Ascending aorta (tissue), 2 donors: Measurements from ENCODE around the gene MYL7. TPM values are rescaled to one million over a fixed set of nuclear protein-coding genes. Genes with fewer than 3 reads are reported as not detected.
"Not testable (repeated sequence)": the region's sequence is repeated elsewhere in the genome, so short reads cannot be mapped to it uniquely, and the experiment has no call there.

Source experiments
- DNase-seq, 2 donors: peaks; one replicate each; pipeline ENCODE4 v3.0.0-alpha.2; 2019; ENCODE audit warnings: low spot score in 2 of 2
- H3K27ac ChIP-seq, 2 donors: fragments of 200-600 bp; sonication (generic); one replicate each; pipeline ENCODE4 v1.5.1; 2016 to 2017; ENCODE audit warnings: mild to moderate bottlenecking in 1 of 2
- H3K27me3 ChIP-seq: fragments of 200-600 bp; sonication (generic); one replicate; pipeline ENCODE4 v1.5.1; 2017
- H3K36me3 ChIP-seq, 2 donors: fragments of 200-600 bp; sonication (generic); one replicate each; pipeline ENCODE4 v1.5.1; 2016
- H3K4me1 ChIP-seq, 2 donors: fragments of 200-600 bp; sonication (generic); one replicate each; pipeline ENCODE4 v1.5.1; 2016 to 2017; ENCODE audit warnings: mild to moderate bottlenecking in 1 of 2
- H3K4me3 ChIP-seq, 2 donors: fragments of 200-600 bp; sonication (generic); one replicate each; pipeline ENCODE4 v1.5.1; 2016 to 2017; ENCODE audit warnings: mild to moderate bottlenecking in 1 of 2
- H3K9me3 ChIP-seq, 2 donors: fragments of 200-600 bp; sonication (generic); one replicate each; pipeline ENCODE4 v1.5.1; 2016
- intact Hi-C: fragments of 100-400 bp; cut with DNase I; formaldehyde crosslinking; loops from one replicate; pipeline ENCODE4 v1.15.1; 2023
- total RNA-seq: library from RNA; depleted of rRNA; stranded (reverse); fragments of >200 nt; gene quantifications from one replicate; pipeline ENCODE4 v1.1.0, GENCODE V29; 2016
- TF ChIP-seq, protein P1 (sequence below), 3 experiments: fragments of 200-600 bp in 2 of 3; fragments of 450-650 bp in 1 of 3; sonication (generic) in 2 of 3; IDR thresholded peaks; one replicate each; pipeline ENCODE4 v1.5.1; 2016 to 2019; ENCODE audit warnings: antibody characterized with exemption in 3 of 3, mild to moderate bottlenecking in 1 of 3, moderate library complexity in 1 of 3

The MYL7 gene
- total RNA-seq, 1 donor from 2014 or later = not detected

DNA sequence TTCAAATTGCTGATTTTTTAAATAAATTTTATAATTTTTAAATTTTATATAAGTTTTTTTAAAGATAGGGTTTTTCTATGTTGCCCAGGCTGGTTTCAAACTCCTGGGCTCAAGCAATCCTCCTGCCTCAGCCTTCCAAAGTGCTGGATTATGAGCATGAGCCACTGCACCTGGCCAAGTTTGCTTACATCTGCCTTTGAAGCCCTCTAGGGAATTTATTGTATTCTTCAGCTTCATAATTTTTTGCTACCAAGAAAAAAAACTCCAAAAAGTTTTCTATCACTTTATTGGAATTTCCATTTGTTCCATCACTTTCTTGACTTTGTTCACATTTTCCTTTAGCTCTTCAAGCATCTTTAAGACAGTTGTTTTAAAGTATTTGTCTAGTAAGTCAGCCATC, 14.0 kb downstream of the MYL7 start:
- Histone ChIP-seq H3K9me3 (no peaks in the 10 kb centered on the region), H3K36me3 (no peaks in the 10 kb centered on the region), H3K4me3 (no peak overlapping the region), H3K4me1 (peaks cover 5 to 7% of the 10 kb centered on the region in 2 donors), H3K27me3 (no peaks in the 10 kb centered on the region), H3K27ac (no peak overlapping the region)
- TF ChIP-seq, protein P1, sequence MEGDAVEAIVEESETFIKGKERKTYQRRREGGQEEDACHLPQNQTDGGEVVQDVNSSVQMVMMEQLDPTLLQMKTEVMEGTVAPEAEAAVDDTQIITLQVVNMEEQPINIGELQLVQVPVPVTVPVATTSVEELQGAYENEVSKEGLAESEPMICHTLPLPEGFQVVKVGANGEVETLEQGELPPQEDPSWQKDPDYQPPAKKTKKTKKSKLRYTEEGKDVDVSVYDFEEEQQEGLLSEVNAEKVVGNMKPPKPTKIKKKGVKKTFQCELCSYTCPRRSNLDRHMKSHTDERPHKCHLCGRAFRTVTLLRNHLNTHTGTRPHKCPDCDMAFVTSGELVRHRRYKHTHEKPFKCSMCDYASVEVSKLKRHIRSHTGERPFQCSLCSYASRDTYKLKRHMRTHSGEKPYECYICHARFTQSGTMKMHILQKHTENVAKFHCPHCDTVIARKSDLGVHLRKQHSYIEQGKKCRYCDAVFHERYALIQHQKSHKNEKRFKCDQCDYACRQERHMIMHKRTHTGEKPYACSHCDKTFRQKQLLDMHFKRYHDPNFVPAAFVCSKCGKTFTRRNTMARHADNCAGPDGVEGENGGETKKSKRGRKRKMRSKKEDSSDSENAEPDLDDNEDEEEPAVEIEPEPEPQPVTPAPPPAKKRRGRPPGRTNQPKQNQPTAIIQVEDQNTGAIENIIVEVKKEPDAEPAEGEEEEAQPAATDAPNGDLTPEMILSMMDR (IDR thresholded peaks at IDR 0.05) = no peak
- intact Hi-C loops = loop anchor here (10.0 kb wide), 1 partner anchor 368 kb away; the partner anchor contains the start of gene NUDCD3
- no peak for DNase-seq

DNA sequence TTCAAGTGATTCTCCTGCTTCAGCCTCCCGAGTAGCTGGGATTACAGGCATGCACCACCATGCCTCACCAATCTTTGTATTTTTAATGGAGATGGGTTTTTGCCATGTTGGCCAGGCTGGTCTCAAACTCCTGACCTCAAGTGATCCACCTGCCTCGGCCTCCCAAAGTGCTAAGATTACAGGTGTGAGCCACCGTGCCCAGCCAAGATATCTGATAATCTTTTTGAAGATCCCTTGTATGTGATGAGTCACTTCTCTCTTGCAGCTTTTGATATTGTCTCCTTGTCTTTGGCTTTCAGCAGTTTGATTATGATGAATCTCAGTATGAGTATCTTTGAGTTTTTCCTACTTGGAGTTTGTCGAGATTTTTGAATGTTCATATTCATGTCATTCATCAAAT, 14.6 kb downstream of the MYL7 start:
- H3K9me3 ChIP-seq, H3K36me3 ChIP-seq: not testable (repeated sequence)
- intact Hi-C loops = loop anchor here (10.0 kb wide), 1 partner anchor 368 kb away; the partner anchor contains the start of gene NUDCD3

DNA sequence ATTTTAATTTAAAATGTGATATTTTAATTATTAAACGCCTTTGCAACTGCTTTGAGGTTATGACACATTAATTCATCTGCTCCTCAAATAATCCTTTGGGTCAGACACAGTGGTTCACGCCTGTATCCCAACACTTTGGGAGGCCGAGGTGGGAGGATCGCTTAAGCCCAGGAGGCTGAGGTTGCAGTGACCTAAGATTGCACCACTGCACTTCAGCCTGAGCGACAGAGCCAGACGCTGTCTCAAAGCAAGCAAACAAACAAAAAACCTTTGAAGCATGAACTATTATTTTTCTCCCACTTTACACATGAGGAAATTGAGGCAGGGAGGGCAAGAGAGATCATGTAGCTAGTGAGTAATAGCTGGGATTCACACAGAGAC, 16.3 kb downstream of the MYL7 start:
- intact Hi-C loops = loop anchor here (5.0 to 10.0 kb wide), 2 partner anchors 77 to 370 kb away; partner anchors contain the start of genes NUDCD3 and YKT6
- TF ChIP-seq, protein P1 (IDR thresholded peaks at IDR 0.05) = no peak
- Histone ChIP-seq H3K27me3 (no peaks in the 10 kb centered on the region), H3K36me3 (peaks cover 0 to 20% of the 10 kb centered on the region in 2 donors), H3K9me3 (no peaks in the 10 kb centered on the region), H3K27ac (no peak overlapping the region), H3K4me3 (no peak overlapping the region), H3K4me1 (peaks cover 6 to 14% of the 10 kb centered on the region in 2 donors)
- DNase-seq = no peak

More for the DNA sequence above, 14.6 kb downstream of the MYL7 start:
- H3K27me3 ChIP-seq, DNase-seq, H3K4me3 ChIP-seq, H3K27ac ChIP-seq: not testable (repeated sequence)
- H3K4me1 ChIP-seq = peaks cover 6 to 13% of the 10 kb centered on the region in 2 donors

DNA sequence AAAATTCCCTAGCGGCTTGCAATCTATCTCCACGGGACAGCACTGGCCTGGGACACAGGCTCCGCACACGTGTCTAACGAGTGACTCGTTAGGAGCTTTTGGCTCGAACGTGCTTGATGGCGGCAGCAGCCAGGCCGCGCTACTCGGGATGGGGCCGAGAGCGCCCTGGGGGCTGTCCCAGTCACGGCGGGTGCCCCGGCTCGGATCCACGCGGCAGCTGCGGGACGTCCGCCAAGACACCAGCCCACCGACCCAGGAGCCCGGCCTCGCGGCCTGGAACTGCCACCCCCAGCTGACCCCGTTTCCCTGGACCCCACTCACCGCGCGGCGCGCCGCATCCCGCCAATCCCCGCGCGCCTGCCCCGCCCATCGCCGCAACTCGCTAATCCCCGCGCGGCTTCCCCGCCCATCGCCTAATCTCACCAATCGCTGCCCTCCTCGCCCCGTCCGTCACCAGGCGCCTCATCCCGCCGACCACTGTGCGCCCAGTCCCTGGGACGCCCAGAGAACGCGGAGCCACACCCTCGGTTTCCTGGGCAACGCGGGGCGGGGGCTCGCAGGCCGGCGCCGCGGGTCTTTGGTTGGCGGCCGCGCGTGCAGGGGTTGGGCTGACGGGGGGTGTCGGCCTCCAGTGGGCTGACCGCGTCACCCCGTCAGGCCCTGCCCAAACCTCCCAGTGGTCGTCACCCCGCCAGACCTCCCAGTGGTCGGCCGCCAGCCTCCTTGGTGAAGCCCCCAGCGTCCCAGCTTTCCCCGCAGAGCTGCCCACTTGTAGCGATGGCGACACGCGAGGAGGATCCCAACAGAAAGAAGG, 17.7 kb downstream of the MYL7 start, which contains the start of gene POLD2:
TSS of gene POLD2 (minus strand) at position 359 of the 814 bp plus-strand sequence. CDS start 1,495 bp downstream, outside the sequence.
- intact Hi-C loops = loop anchor here (1.0 to 10.0 kb wide), 6 partner anchors 18 to 371 kb away; partner anchors contain the start of genes NUDCD3, POLM and YKT6
- Histone ChIP-seq H3K4me3 (peak within 1 kb of the TSS; percentile 70 to 83), H3K27ac (peak within 1 kb of the TSS; percentile 80 to 91), H3K36me3 (peaks cover 0 to 26% of the 10 kb centered on the region in 2 donors), H3K9me3 (no peaks in the 10 kb centered on the region), H3K4me1 (peaks cover 6 to 14% of the 10 kb centered on the region in 2 donors), H3K27me3 (no peaks in the 10 kb centered on the region)
- TF ChIP-seq, protein P1 (IDR thresholded peaks at IDR 0.05) = no peak
- DNase-seq = peak; percentile 88 to 99

DNA sequence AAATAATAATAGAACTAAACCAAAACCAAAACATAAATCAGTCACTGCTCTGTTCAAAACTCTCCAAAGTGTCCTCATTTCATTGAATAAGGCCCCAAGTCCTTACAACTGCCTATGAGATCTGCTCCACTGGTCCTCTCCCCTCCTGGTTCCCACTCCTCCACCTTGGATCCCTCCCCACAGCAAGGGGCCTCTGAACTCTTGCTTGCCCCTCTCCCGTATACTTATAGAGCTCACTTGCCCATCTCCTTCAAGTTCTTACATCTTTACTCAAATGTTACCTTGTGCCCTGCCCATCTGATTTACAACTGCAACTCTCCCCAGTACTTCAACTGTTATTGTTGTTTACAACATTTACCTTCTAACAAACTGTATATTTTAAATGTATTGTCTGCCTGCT, 18.6 kb downstream of the MYL7 start:
- Histone ChIP-seq H3K36me3 (peaks cover 0 to 32% of the 10 kb centered on the region in 2 donors), H3K4me3 (peak overlapping the region; percentile 70 to 83), H3K27ac (peak overlapping the region; percentile 80 to 91), H3K9me3 (no peaks in the 10 kb centered on the region), H3K27me3 (no peaks in the 10 kb centered on the region), H3K4me1 (peaks cover 6 to 14% of the 10 kb centered on the region in 2 donors)
- TF ChIP-seq, protein P1 (IDR thresholded peaks at IDR 0.05) = no peak
- DNase-seq = no peak
- intact Hi-C loops = loop anchor here (2.0 to 10.0 kb wide), 3 partner anchors 50 to 372 kb away; partner anchors contain the start of genes NUDCD3 and YKT6
